ENCODE results near the gene ARID1B.

ARID1B gene

DNA sequence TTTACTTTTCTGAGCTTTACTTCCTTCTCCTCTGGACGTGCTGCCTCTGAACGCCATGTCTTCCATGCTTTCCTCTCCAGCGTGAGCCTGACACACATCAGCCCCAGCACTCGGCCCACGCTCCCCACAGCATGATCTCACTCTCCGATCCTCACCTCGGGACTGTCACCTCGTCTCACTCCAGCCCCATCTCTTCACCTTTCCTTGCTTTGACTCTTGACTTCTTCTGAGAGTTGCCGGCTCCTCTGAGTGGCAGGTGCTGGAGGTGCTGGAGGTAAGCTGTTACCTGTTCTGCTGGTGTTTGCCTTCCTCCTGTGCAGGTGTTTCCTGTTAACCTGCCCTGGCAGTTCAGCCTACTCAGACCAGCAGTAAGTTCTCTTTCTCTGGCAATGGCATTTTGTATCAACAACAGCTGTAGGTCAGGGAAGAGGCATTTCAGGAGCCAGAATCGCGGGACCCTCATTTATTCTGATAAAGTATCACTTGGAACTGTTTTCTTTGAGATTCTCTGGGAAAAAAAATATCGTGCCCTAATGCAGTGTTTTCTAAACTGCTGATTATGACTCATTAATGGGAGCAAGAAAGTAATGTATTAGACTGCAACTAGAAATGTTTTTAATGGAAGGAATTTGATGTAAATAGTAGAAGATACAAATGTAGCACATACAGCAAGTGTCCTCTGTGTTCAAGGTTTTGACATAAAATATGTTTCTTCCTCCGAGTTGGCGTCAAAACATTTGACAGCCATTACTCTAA, 106.5 kb downstream of the ARID1B start:
- DNase-seq, result peak; percentile 57

DNA sequence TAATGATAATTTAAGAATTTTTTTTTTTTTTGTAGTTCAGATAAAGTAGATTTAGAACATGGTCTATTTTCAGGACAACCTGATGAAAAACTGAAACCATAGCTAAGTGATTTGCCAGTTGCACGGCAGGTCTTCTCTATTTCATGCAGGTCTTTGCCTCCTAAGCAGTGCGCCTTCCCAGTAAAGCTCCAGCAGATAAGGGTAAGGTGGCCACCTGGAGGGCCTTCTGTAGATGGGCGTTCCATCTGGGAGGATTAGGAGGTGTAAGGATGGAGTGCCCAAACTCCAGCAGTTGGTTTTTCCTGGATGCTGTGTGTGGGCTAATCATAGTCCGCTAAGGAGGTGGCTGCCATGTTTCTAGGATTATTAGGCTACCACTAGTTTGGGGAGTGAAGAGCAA, 107.1 kb downstream of the ARID1B start:
- no peak for DNase-seq

DNA sequence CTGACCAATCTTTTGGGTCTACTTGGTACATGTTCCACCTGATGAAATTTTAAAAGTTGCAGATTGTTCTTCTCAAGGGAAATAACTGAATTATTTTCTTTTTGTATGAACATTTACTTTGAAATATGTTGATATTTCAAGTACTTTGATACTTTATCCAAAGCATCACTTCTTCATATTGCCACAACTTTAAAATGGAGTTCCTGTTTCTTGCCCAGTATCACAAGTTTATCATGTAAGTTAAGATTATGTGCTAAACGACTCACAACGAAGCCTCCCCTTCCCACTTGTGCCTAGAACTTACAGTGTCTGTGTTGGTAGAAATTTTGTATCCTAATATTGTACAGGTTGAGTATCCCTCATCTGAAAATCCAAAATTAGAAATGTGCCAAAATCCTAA, 108.4 kb downstream of the ARID1B start:
- no peak for DNase-seq

DNA sequence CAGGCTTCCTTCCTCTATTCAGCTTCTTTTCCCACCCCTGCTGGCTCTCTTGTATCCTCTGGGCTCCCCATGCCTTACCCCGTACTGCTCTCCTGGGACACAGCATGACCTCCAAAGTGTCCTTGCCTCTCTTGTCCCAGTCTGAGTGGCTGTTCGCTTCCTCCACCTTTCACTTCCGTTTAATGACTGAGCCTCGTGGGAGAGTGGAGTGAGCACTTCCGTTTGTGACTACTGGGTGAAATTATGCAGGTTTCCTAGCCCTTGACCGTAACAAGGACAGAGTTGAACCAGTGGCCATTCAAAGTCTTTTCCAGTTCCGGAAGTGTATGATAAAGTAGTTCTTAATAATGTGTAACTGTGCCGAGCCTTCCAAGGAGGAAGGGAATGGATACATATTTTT, 109.2 kb downstream of the ARID1B start:
- no peak for DNase-seq

DNA sequence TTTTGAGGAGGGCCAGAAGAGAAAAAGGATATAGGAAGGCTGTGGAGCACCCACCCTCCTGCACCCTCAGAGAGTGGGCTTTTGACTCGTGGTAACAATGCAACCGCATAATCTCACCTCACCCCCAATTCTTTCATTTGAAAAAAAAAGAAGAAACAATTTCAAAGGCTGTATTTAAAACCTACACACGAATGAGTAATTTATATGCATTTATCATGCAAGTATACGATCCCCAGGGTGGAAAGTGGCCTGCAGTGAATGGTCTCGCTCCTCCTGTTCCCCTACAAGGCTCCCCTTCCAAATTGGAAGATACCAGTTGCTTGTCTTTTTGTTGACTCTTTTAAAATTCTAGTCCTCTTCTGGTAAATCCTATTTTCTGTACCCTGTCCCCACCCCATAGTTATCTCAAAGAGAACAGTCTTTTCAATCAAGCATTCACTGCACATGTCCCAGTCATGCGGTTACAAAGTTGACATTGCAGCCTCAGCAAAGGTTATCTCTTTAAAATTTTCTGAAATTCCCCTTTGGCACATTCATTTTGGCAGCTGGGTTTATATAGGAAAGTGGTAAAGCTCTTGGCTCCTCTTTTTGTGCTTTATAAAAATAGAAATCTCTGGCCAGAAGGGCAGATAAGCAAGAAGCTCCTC, 110.6 kb downstream of the ARID1B start:
- no peak for DNase-seq

- no peak for DNase-seq
Observed at GRCh38 chr6:156889469-156889868, 112.3 kb downstream of the ARID1B start.

DNA sequence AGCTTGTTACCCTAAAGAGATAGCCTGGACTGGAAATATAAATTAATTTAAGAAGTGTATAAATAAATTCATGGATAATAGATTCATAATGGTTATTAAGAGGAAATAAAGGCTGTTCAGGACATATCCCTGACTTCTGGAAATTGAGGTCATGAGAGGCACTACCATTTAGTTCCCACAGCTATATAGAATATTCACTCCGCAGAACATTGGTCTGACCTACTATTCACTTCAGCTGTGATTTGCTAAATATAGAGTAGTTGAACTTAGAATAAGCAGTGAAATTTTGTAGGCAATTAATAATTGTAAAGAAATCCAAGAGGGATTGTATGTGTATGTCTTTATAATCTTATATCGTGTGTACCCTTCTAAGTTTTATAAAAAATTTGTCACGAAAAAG, 112.8 kb downstream of the ARID1B start:
- no peak for DNase-seq

- DNase-seq, result no peak
Observed at GRCh38 chr6:156890627-156891314, 113.6 kb downstream of the ARID1B start.

DNA sequence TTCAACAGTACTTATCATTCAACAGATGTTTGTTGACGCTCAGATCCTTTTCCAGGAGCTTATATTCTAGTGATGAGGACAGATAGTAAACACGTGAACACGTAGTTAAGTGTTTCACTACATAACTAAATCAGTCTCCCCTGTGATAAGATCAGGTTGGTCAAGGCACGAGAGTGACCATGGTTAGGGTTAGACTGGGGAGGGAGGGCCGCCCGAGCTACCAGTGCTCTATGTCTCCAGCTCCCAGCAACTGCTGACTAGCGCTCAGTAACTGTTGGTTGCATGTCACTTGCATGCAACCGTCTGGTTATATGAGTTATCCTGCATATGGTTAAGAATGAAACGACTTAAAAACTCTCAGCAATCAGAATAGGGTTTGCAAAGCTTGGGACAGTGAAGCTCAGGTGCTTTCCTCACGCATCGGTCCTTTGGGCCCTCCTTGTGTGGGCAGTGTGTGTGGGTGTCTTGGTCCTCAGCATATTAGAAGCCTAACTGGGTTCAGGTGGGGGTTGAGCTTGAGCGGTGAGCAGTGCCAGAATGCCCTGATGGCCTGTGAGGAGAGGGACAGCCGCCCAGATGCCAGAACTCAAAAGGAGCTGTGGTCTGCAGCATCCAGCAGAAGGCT, 120.8 kb downstream of the ARID1B start:
- no peak for DNase-seq

DNA sequence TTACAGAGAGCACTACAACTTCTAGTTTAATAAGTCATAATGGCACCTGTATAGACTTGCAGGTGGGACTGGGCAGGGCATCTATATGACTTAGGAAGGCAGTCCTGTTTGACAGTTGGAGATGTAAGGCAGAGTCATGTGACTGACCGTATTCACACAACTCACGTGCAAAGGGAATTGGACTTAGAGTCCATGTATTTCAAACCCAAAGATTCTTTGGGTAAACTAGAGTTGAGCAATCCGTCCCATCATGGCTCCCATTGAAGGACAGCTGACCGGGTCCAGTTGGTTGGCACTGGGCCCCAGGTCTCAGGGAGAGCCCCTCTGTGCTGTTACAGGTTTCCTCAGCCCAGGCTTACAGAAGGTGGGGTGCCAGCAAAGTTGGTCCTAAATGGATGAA, 121.9 kb downstream of the ARID1B start:
- DNase-seq, result no peak

GRCh38 chr6:156899532-156900135, 122.5 kb downstream of the ARID1B start:
- no peak for DNase-seq

DNA sequence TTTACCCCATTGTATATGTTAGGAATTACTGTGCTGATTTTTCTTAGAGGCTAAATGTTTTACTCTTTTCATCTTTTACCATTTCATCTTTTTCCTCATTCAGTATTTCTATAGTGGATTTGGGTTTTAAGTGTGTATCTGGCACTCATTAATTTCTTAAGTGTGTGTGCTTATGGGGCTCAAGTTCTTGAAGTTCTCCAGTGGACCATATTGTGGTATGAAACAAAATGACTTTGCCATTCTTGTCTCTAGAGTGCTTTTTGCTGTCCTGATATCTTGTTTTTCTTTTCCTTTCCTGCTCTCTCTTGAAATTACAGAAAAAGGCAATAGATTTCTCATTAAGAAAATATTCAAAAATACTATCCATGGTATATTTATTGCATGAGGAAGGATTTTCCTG, 123.1 kb downstream of the ARID1B start:
- DNase-seq, result no peak

- DNase-seq, result no peak
Observed at GRCh38 chr6:156901309-156902019, 124.3 kb downstream of the ARID1B start.

GRCh38 chr6:156902782-156903181, 125.6 kb downstream of the ARID1B start:
- no peak for DNase-seq

- DNase-seq, result no peak
Observed at GRCh38 chr6:156904176-156904967, 127.2 kb downstream of the ARID1B start.

- DNase-seq, result no peak
Observed at GRCh38 chr6:156905801-156906200, 128.6 kb downstream of the ARID1B start.

GRCh38 chr6:156906451-156906850, 129.3 kb downstream of the ARID1B start:
- no peak for DNase-seq

DNA sequence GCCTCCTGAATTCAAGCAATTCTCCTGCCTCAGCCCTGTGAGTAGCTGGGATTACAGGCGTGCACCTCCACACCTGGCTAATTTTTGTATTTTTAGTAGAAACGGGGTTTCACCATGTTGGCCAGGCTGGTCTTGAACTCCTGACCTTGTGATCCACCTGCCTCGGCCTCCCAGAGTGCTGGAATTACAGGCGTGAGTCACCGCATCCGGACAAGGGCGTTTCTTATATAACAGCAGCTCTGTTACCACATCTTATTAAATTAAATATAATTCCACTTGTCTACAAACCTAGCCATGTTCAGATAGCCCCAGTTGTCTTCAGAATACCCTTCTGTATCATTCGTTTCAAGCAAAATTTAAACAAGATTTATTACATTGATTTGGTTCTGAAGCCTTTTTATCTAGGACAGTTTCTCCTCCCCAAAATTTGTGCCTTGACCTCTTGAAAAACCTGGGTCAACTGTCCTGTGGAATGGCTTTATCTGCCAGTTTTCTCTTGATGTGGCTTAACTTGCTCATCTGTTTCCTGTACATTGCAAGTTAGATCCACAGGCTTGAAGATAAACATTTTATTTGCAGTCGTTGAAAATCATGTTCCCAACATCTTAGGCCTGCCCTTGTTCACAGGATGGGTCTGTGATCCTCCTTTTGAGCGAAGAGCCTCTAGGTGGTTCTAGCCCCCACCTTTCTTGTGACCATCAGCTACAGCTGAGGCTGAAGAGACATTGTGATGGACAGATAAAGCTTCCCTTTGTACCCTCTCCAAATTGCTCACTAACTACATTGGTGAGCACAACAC, 132.2 kb downstream of the ARID1B start:
- DNase-seq, result no peak

DNA sequence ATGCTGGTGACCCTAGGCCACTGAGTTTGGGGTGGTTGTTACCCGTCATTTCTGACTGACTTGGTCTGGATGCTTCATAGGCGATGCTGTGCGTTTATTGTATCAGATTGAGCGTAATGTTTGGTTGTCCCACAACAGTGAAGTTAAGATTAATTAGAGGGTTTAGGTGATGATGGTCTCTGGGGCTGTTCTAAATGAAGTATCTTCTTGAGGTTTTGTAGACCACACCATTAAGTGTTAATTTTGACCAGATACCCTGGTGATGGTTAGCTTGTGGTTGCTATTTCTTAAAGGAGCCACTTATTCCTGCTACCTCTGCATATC, 132.8 kb downstream of the ARID1B start:
- DNase-seq, result no peak

DNA sequence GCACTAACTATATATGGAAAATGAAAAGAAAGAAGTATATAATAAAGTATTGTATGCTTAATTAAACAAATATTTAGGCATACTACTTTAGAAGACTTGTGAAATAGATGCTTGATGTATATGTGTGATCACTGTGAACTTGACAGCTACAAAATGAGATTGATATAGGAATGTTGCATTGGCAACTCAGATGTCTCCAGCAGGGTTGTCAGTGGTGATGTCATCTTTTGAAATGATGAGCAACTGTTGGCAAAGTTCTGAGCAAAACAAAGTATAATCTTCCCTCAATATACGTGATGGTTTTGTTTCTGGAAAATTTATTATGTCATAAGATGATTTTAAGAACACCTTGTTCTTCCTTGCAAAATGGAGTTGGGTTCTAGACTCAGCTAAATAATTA, 133.8 kb downstream of the ARID1B start:
- DNase-seq, result no peak

DNA sequence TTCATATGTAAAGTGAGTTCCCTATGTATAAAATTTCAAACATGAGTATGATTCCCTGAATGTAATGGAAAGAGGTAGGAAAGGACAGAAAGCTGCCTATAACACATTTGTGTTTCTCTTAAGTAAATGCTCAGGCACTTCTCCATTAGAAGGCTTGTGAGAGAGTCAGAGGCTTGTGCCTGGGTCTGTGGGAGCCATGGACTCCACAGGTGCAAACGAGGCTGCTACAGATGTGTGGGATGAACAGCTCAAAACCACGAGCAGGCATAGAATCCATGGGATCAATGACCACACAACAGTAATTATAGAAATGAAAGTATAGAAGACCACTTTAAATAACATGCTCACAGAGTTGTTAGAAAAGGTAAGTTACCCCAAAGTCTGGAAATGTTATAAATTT, 134.4 kb downstream of the ARID1B start:
- no peak for DNase-seq

All from stimulated activated CD4-positive, alpha-beta T cell treated with anti-CD3 and anti-CD28 coated beads, Interleukin-15, amount 100 ng/mL, for 24 hours (primary cell).